Activated T-cell treated with anti-CD3 and anti-CD28 coated beads, Interleukin-2, amount 50 U/mL, for 4 hours (primary cell): ENCODE results near the gene CUX1. TPM values are rescaled to one million over a fixed set of nuclear protein-coding genes. Genes with fewer than 3 reads are reported as not detected.

ENCODE experiments used
- ATAC-seq, 2 donors: fragments of 200-7000 bp; cut with Tn5 transposase; one replicate each; pipeline ENCODE4 v1.10.0; 2021
- DNase-seq: peaks from one replicate; pipeline ENCODE4 v3.0.0-alpha.2; 2020
- H3K27me3 Mint-ChIP-seq: one replicate; pipeline ENCODE4 v1.8.0; 2021; ENCODE audit warnings: low read depth, mixed read lengths
- H3K36me3 Mint-ChIP-seq: one replicate; pipeline ENCODE4 v1.8.0; 2022; ENCODE audit warnings: mixed read lengths; ENCODE audit not compliant: insufficient read depth
- H3K4me1 Mint-ChIP-seq: one replicate; pipeline ENCODE4 v1.8.0; 2021; ENCODE audit warnings: low read depth, mixed read lengths
- H3K4me3 Mint-ChIP-seq: one replicate; pipeline ENCODE4 v1.8.0; 2021; ENCODE audit warnings: mild to moderate bottlenecking, moderate library complexity, mixed read lengths
- H3K9me3 Mint-ChIP-seq: one replicate; pipeline ENCODE4 v1.8.0; 2021; ENCODE audit warnings: mixed read lengths
- total RNA-seq, 3 donors: library from RNA; stranded (reverse); gene quantifications; one replicate each; pipeline ENCODE4 v1.2.1, GENCODE V29; 2021

CUX1 gene
- total RNA-seq, 3 donors from 2014 or later = 18.6 to 21.6 (median 20.7) TPM

DNA sequence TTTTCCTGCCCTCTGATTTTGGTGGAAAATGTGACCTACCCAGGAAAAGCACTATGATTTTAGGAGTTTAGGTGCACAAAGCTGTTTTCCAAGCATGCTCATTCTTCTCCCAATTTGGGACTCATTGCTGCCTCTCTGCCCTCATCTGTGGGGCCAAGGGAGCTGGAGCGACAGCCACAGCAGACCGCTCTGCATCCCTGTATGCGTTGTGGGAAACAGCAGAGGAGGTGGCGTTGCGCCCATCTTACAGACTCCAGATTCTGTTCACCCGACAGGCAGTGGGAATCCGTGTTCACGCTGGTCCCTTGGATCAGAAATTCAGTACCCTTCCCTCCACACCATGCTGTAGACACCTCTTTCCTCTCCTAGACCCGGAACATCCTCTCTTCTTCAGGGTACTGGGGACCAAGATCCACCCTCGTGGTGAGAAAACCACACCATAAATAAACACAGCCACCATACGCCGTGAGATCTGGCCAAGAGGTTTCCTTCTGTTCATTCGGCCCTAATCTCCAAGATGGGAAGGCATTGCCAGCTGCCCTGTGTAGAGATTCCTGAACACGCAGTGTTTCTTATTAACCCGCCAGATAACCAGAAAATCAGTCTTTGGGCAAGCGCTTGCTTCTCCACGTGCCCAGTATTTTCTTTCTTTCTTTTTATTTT lies 87.9 kb downstream of the CUX1 start:
- ATAC-seq (no peak), DNase-seq (no peak)
- Mint-ChIP-seq H3K4me1 (peaks cover 4% of the 10 kb centered on the region), H3K4me3 (no peak overlapping the region), H3K27me3 (no peaks in the 10 kb centered on the region), H3K36me3 (no peaks in the 10 kb centered on the region), H3K9me3 (no peaks in the 10 kb centered on the region)

DNA sequence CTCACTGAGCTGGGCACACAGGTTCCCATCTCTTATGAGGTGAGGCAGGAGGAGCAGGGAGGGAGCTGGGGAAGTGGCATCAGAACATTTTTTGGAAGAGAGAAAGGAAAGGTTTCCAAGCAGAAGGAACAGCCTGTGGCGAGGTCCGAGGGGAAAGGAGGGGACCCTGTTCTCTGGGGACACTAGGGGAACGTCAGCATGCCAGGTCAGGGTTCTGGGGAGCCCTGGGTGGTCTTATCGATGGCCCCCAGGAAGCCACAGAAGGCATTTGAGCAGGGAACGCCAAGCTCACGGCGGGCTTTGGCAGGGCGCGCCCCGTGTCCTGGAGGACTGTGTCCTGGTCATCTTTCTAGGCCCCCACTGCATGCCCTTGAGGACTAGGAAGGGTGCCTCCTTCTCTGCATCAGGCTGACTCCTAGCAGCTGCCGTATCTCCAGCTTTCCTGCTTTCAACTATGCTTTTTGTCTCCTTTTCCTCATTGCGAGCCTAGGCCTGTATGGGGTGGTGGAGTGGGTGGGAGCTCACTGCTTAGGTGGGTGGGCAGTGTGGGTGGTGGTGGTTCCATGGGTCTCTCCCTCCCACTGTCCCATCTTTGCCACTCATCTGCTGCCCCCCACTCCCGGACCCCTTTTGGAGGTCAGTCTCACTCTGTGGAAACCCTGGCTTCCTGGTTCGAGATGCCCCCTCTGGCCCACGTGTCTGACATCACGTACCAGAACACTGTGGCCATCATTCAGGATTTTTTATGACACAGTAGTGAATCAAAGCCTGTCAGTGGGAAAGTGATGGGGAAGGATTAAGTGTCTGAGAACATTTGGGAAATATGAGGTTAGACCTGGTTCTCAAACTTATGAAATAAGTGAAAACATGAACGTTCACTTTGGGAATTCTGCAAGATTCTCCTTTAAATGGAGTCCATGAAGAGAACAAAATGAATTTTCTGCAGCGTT lies 89.1 kb downstream of the CUX1 start:
- ATAC-seq = no peak
- Mint-ChIP-seq H3K4me3 (no peak overlapping the region), H3K4me1 (peaks cover 4% of the 10 kb centered on the region), H3K9me3 (no peaks in the 10 kb centered on the region), H3K27me3 (no peaks in the 10 kb centered on the region), H3K36me3 (no peaks in the 10 kb centered on the region)
- DNase-seq = no peak

DNA sequence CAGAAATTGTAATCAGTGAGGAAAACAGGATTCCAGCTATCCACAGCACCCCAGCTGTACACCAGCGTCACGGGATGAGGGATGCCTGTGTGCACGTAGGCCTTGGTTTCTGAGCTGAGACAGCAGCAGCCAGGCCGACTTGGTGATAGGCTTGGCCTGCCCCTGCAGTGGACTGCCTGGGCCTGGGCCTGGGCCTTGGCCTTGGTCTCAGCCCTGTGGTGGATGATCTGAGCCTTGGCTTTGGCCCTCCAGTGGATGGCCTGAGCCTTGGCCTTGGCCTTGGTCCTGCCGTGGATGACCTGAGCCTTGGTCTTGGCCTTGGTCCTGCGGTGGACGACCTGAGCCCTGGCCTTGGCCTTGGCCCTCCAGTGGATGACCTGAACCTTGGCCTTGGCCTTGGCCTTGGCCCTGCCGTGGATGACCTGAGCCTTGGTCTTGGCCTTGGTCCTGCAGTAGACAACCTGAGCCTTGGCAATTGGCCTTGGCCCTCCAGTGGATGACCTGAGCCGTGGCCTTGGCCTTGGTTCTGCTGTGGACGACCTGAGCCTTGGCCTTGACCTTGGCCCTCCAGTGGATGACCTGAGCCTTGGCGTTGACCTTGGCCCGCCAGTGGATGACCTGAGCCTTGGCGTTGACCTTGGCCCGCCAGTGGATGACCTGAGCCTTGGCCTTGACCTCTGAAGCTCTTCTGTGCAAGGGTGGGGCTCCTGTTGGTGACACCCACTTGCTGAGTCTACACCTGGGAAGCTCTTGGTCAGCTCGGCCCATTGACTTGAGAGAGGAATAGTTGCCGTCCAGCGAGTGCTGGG lies 93.8 kb downstream of the CUX1 start:
- ATAC-seq = no peak
- Mint-ChIP-seq H3K27me3 (no peaks in the 10 kb centered on the region), H3K36me3 (peaks cover 4% of the 10 kb centered on the region)

DNA sequence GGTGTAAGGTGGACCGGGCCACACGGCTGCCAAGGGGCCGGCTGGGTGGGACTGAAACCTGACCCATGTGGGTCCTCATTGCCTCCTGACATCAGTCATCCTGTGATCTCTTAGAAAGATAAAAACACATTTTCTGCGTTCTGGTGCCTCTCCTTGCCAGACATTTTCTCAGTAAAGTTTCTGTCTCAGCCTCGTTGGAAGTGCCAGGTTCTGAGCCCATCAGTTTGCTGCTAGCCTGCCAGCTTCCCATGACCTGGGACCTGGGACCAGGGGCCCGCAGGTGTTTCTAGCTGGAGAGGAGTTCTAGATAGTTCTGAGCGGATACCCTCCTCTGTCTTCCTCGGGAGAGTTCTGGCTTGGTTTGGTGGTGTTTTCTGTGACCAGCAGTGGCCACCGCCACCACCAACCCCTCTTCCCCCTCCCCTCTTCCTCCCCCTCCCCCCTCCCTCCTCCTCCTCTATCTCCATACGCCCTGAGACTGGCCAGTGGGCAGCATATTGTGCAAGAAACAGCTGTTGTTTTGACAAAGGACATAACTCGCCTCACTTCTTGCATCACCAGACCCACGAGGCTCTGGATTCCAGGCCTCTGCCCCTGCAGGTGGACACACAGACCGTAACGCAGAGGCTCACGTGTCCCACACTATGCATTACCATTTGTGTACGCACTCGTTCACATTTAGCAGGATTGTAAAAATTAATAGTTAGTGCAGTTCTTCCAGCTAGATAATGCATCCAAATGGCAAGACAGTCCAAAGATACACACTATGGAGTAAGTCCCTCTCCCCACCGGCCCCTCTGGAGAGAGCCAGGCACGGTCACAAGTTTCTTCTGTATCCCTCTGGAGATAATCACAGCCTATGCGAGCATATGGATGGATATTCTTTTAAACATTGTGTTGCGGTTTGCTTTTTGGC lies 94.6 kb downstream of the CUX1 start:
- ATAC-seq = no peak
- H3K4me1 Mint-ChIP-seq = peaks cover 6% of the 10 kb centered on the region
- peaks cover 10% of the 10 kb centered on the region for H3K36me3 Mint-ChIP-seq
- no peaks in the 10 kb centered on the region for H3K27me3 Mint-ChIP-seq
- no peaks in the 10 kb centered on the region for H3K9me3 Mint-ChIP-seq
- H3K4me3 Mint-ChIP-seq = no peak overlapping the region
- DNase-seq = no peak

More for the DNA sequence above, 93.8 kb downstream of the CUX1 start:
- Mint-ChIP-seq H3K9me3 (no peaks in the 10 kb centered on the region), H3K4me3 (no peak overlapping the region), H3K4me1 (peaks cover 6% of the 10 kb centered on the region)
- no peak for DNase-seq

DNA sequence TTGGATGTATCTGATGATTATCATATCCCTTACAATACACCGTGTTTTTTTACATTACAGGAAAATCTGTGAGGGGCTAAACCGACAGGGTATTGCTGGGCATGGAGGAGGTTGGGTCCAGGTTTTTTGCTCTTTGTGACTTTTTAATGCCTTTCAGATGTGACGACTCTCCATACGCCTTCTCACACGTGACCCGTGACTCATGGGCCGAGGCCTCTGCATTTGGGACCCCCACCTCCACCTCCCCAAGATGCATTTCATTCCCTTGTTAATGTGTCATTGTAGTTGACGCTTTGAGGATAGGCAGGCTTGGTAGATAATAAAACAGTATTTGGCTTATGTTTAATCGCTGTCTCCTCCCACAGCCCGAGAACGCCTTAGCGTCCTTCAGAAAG lies 95.3 kb downstream of the CUX1 start:
- ATAC-seq (no peak), DNase-seq (no peak)
- Mint-ChIP-seq H3K36me3 (peaks cover 14% of the 10 kb centered on the region), H3K4me1 (peaks cover 6% of the 10 kb centered on the region), H3K4me3 (no peak overlapping the region), H3K9me3 (no peaks in the 10 kb centered on the region), H3K27me3 (no peaks in the 10 kb centered on the region)

DNA sequence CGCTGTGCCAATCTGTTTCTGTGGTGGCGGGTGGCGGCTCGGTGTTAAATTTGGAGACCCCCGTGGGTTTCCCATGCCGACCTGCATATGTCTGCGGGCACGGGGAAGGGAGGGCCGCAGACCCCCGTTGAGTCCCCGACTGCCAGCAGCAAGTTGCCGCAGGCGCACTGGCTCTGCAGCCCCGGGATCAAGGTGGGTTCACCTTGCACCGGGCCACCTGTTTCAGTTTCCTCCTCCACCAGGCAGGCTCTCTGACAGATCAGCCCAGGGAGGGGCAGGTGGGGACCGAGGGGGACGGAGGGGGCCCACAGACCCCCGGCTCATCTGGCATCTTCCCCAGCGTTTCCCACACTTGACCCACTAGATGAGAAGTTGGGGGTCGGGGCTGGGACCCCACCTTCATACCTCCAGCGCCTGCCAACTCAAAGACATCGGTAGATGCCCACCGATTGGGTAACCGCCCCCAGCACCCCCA lies 95.9 kb downstream of the CUX1 start:
- Mint-ChIP-seq H3K9me3 (no peaks in the 10 kb centered on the region), H3K36me3 (peaks cover 16% of the 10 kb centered on the region), H3K4me1 (peaks cover 6% of the 10 kb centered on the region), H3K4me3 (no peak overlapping the region), H3K27me3 (no peaks in the 10 kb centered on the region)
- ATAC-seq (no peak), DNase-seq (no peak)

DNA sequence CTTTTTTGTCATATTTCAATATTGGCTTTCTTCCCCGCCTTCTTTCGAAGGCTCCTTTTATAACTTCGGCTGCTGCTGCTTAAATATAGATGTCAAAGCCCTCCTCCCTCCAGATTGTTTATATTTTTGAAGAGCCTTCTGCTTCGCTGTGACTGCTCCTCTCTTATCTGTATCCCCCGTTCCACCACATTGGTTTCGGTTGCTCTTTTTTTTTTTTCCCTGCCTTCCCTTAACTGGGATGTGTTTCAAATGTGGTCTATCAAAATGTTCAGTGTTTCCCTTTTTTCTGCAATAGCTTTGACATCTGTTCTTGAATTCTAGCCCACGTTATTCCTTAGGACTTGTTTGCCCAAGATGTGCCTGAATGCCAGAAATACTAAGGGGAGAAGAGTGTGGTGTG lies 96.4 kb downstream of the CUX1 start:
- H3K4me3 Mint-ChIP-seq = no peak overlapping the region
- peaks cover 6% of the 10 kb centered on the region for H3K4me1 Mint-ChIP-seq
- H3K36me3 Mint-ChIP-seq = peaks cover 16% of the 10 kb centered on the region
- DNase-seq (no peak), ATAC-seq (no peak)
- no peaks in the 10 kb centered on the region for H3K9me3 Mint-ChIP-seq
- no peaks in the 10 kb centered on the region for H3K27me3 Mint-ChIP-seq

DNA sequence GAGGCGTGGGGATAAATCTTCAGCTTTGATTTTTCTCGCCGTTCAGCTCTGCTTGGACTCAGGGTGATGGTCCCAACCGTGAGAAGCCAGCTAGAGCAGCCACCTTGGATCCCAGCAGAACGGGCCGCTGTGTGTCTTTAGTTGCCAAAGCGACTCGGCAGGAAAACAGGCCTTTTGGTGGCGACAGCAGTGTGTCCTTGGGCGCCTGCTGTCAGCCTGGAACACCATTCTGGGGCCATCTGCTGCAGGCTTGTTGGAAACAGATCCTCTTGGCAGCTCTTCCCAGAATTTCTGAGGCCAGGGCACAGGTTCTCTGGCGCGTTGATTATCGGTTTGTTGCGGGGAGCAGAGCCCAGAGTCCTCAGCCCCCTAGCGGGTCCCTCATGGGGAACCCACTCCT lies 97.6 kb downstream of the CUX1 start:
- H3K4me1 Mint-ChIP-seq = peaks cover 6% of the 10 kb centered on the region
- no peaks in the 10 kb centered on the region for H3K27me3 Mint-ChIP-seq
- H3K36me3 Mint-ChIP-seq = peaks cover 20% of the 10 kb centered on the region
- DNase-seq (no peak), ATAC-seq (no peak)
- no peaks in the 10 kb centered on the region for H3K9me3 Mint-ChIP-seq
- no peak overlapping the region for H3K4me3 Mint-ChIP-seq

DNA sequence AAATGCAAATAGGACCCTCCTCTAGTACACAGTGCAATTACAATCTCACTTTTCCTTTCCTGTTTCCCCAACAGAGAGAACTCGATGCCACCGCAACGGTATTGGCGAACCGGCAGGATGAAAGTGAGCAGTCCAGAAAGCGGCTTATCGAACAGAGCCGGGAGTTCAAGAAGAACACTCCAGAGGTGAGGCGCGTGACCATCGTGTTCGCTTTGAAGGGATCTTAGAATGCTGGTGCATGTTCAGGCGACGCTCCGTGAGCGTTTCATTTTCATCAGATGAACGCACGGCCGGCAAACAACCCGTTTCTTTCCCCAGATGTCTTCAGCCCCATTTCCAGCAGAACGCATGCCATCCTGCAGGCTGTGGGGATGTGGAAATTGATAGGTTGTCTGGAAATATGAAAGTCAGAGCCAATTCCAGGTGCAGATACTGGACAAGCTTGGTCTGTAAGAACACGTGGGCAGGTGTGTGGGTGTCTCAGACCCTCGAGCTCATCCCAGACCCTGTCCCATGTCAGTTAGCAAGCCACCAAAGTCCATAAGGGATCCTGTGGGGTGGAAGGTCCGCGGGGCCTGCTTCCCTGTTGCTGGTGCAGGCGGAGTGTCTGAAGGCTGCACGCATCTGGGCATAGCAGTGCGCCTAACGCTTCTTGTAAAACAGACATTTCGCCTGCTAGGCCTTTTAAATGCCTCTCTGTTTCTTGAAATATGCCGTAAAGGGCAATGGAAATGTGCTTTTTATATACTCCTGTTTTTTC lies 98.8 kb downstream of the CUX1 start:
- DNase-seq (no peak), ATAC-seq (no peak)
- H3K9me3 Mint-ChIP-seq = no peaks in the 10 kb centered on the region
- H3K4me3 Mint-ChIP-seq = no peak overlapping the region
- peaks cover 20% of the 10 kb centered on the region for H3K36me3 Mint-ChIP-seq
- H3K4me1 Mint-ChIP-seq = peaks cover 6% of the 10 kb centered on the region
- no peaks in the 10 kb centered on the region for H3K27me3 Mint-ChIP-seq

DNA sequence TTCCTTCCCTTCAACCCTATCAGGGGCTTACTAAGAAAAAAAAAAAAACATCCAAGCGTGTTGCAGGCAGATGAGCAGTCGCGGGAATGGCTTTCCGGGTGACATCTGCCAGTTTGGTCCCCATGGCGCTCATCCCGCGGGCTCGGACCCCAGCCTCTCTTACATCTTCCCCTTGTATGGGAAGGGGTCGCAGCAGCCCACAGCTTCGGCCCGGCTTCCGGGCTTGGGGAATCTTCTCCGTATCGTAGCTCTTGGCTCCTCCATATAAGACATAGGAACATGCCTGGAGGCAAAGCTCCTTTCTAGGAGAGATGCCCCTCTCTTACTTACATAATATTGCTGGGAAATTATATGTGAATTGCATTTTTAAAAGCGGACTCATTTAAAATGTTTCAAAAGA lies 99.5 kb downstream of the CUX1 start:
- DNase-seq (no peak), ATAC-seq (no peak)
- Mint-ChIP-seq H3K36me3 (peaks cover 20% of the 10 kb centered on the region), H3K27me3 (no peaks in the 10 kb centered on the region), H3K4me1 (peaks cover 6% of the 10 kb centered on the region), H3K9me3 (no peaks in the 10 kb centered on the region), H3K4me3 (no peak overlapping the region)

DNA sequence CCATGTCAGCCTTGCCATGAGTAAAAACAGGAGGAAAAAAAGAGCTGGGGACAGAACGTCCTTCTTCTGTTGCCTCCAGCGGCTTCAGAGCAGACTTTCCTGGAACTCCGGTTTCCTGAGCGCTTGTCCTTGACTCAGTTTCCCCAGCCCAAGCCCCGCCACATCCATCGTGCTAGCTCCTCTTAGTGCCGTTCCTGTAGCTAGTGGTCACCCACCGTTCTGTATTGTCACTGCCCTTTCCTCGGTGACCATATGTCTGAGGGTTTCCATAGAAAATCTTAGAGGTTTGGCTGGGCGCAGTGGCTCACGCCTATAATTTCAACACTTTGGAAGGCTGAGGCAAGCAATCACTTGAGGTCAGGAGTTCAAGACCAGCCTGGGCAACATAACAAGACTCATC lies 100.1 kb downstream of the CUX1 start:
- DNase-seq = no peak
- Mint-ChIP-seq H3K4me3 (no peak overlapping the region), H3K4me1 (peaks cover 6% of the 10 kb centered on the region), H3K9me3 (no peaks in the 10 kb centered on the region), H3K27me3 (no peaks in the 10 kb centered on the region), H3K36me3 (peaks cover 20% of the 10 kb centered on the region)
- ATAC-seq = no peak

DNA sequence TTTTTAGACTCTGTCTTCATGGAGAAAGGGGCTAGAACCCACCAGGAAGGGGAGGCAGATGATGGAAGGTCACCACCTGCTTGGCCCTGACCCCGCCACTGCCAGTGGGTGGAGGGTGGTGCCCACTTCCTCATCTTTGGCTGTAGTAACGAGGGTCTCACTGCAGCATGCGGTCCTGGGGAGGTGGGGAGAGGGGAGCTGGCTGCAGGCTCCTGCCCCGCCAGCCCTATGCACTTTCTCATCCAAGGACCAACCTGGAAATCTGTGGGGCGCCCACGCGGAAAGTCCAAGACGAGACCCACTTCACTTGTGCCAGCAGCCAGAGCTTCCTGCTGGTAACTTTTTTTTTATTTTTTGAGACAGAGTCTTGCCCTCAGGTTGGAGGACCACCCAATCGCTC lies 101.0 kb downstream of the CUX1 start:
- Mint-ChIP-seq H3K9me3 (no peaks in the 10 kb centered on the region), H3K36me3 (peaks cover 20% of the 10 kb centered on the region), H3K27me3 (no peaks in the 10 kb centered on the region), H3K4me1 (peaks cover 4% of the 10 kb centered on the region), H3K4me3 (no peak overlapping the region)
- DNase-seq = no peak
- ATAC-seq = no peak
